Osteocyte (in vitro differentiated cells): Measurements from ENCODE around the gene PSKH1. TPM values are rescaled to one million over a fixed set of nuclear protein-coding genes. Genes with fewer than 3 reads are reported as not detected.
"Not testable (repeated sequence)": the region's sequence is repeated elsewhere in the genome, so short reads cannot be mapped to it uniquely, and the experiment has no call there.

ENCODE experiments used
- DNase-seq: peaks from one replicate; pipeline ENCODE4 v3.0.0; 2021; ENCODE audit warnings: mixed read lengths; ENCODE audit not compliant: unreplicated experiment; ENCODE audit errors: extremely low spot score
- H3K27ac Mint-ChIP-seq: one replicate; pipeline ENCODE4 v1.8.0; 2021; ENCODE audit warnings: mild to moderate bottlenecking, mixed read lengths; ENCODE audit not compliant: unreplicated experiment
- H3K27me3 Mint-ChIP-seq: one replicate; pipeline ENCODE4 v1.8.0; 2021; ENCODE audit warnings: mixed read lengths; ENCODE audit not compliant: unreplicated experiment
- H3K36me3 Mint-ChIP-seq: one replicate; pipeline ENCODE4 v1.8.0; 2021; ENCODE audit warnings: mixed read lengths; ENCODE audit not compliant: unreplicated experiment
- H3K4me1 Mint-ChIP-seq: one replicate; pipeline ENCODE4 v1.8.0; 2021; ENCODE audit warnings: mixed read lengths; ENCODE audit not compliant: unreplicated experiment
- H3K4me3 Mint-ChIP-seq: one replicate; pipeline ENCODE4 v1.8.0; 2021; ENCODE audit warnings: mild to moderate bottlenecking, moderate library complexity, mixed read lengths; ENCODE audit not compliant: unreplicated experiment
- H3K9me3 Mint-ChIP-seq: one replicate; pipeline ENCODE4 v1.8.0; 2021; ENCODE audit warnings: mixed read lengths; ENCODE audit not compliant: unreplicated experiment
- CTCF ChIP-seq: fragments of 200-600 bp; sonication (generic); IDR thresholded peaks from 2 replicates; pipeline ENCODE4 v1.5.0; 2021; ENCODE audit warnings: antibody characterized with exemption, mild to moderate bottlenecking, moderate library complexity
- total RNA-seq: library from RNA; stranded (reverse); gene quantifications from 2 replicates; pipeline ENCODE4 v1.2.1, GENCODE V29; 2021

The PSKH1 gene
- total RNA-seq, 1 donor from 2014 or later = 45.5 TPM

GRCh38 chr16:67910158-67910557, 17.1 kb downstream of the PSKH1 start:
- no peak for DNase-seq
- Mint-ChIP-seq H3K4me3 (no peak overlapping the region), H3K9me3 (no peaks in the 10 kb centered on the region), H3K27ac (peak overlapping the region; percentile 66), H3K36me3 (peaks cover 12% of the 10 kb centered on the region), H3K4me1 (peaks cover 7% of the 10 kb centered on the region), H3K27me3 (no peaks in the 10 kb centered on the region)
- TF ChIP-seq CTCF = no peak

- DNase-seq = no peak
- Mint-ChIP-seq H3K9me3 (no peaks in the 10 kb centered on the region), H3K27me3 (no peaks in the 10 kb centered on the region), H3K4me1 (peaks cover 25% of the 10 kb centered on the region), H3K27ac (no peak overlapping the region), H3K36me3 (peaks cover 5% of the 10 kb centered on the region), H3K4me3 (no peak overlapping the region)
- TF ChIP-seq CTCF = no peak
These were observed 21.9 kb downstream of the PSKH1 start for GRCh38 chr16:67914758-67915495.

GRCh38 chr16:67915496-67915769, 22.4 kb downstream of the PSKH1 start:
- H3K27me3 Mint-ChIP-seq, H3K27ac Mint-ChIP-seq: not testable (repeated sequence)

GRCh38 chr16:67915831-67916723, 23.0 kb downstream of the PSKH1 start:
- Mint-ChIP-seq H3K4me1 (peaks cover 21% of the 10 kb centered on the region), H3K9me3 (no peaks in the 10 kb centered on the region), H3K4me3 (no peak overlapping the region), H3K27ac (peak overlapping the region; percentile 51), H3K27me3 (no peaks in the 10 kb centered on the region), H3K36me3 (peaks cover 2% of the 10 kb centered on the region)
- DNase-seq = no peak
- TF ChIP-seq CTCF = no peak

More at GRCh38 chr16:67915496-67915769, 22.4 kb downstream of the PSKH1 start:
- peaks cover 21% of the 10 kb centered on the region for H3K4me1 Mint-ChIP-seq
- not testable (repeated sequence) for H3K9me3 Mint-ChIP-seq, H3K4me3 Mint-ChIP-seq, DNase-seq, H3K36me3 Mint-ChIP-seq

- Mint-ChIP-seq H3K9me3 (no peaks in the 10 kb centered on the region), H3K27me3 (no peaks in the 10 kb centered on the region), H3K4me1 (peaks cover 21% of the 10 kb centered on the region), H3K27ac (peak overlapping the region; percentile 86), H3K36me3 (peaks cover 2% of the 10 kb centered on the region), H3K4me3 (no peak overlapping the region)
- DNase-seq = no peak
- no peak for TF ChIP-seq CTCF
These were observed 24.2 kb downstream of the PSKH1 start for GRCh38 chr16:67917140-67917851.
